ENCODE data around the gene FAM81A.

Gene FAM81A

DNA sequence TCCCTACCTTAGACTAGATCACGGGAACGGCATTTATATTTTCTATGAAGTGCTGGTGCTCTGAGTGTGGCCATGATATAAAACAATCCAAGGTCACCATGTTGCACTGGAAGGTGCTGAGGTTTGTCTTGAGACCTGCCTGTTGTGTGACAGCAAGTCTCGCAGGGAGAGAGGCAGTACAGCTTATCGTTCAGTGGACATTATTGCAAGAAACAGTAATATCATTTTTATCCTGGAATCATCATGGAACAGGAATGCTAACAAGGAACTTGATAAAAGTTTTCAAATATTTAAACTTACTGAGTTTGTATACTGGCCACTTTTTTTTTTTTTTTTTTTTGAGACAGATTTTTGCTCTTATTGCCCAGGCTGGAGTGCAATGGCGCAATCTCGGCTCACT lies 133.6 kb downstream of the FAM81A start:
- DNase-seq (ENCODE audit: low read depth in 1 of 2, low spot score in 1 of 2) = no peak
